ENCODE results near the gene CTBP2. TPM values are rescaled to one million over a fixed set of nuclear protein-coding genes. Genes with fewer than 3 reads are reported as not detected.

The CTBP2 gene
- polyA plus RNA-seq (ENCODE audit: insufficient read length in 3 of 3) = 100 to 1,000 TPM in 1 of 3 donors, 10 to 100 TPM in 2; 91.1 to 100 (median 98.0) TPM
- long read RNA-seq, donor 1, full-length matches to known transcripts = 15 of 21 reads
- long read RNA-seq, donor 1, partial matches to known transcripts = 0 of 21 reads
- long read RNA-seq, donor 1, other reads (novel, unspliced or antisense) = 6 of 21 reads
- long read RNA-seq, donor 2, full-length matches to known transcripts = 10 of 22 reads
- long read RNA-seq, donor 2, partial matches to known transcripts = 12 of 22 reads
- long read RNA-seq, donor 2, other reads (novel, unspliced or antisense) = 0 of 22 reads
- long read RNA-seq, donor 3, full-length matches to known transcripts = 9 of 14 reads
- long read RNA-seq, donor 3, partial matches to known transcripts = 5 of 14 reads
- long read RNA-seq, donor 3, other reads (novel, unspliced or antisense) = 0 of 14 reads
- long read RNA-seq, donor 4, full-length matches to known transcripts = 7 of 7 reads
- long read RNA-seq, donor 4, partial matches to known transcripts = 0 of 7 reads
- long read RNA-seq, donor 4, other reads (novel, unspliced or antisense) = 0 of 7 reads
- long read RNA-seq, donor 5, full-length matches to known transcripts = 7 of 7 reads
- long read RNA-seq, donor 5, partial matches to known transcripts = 0 of 7 reads
- long read RNA-seq, donor 5, other reads (novel, unspliced or antisense) = 0 of 7 reads
- long read RNA-seq, donor 6, full-length matches to known transcripts = 15 of 15 reads
- long read RNA-seq, donor 6, partial matches to known transcripts = 0 of 15 reads
- long read RNA-seq, donor 6, other reads (novel, unspliced or antisense) = 0 of 15 reads
- long read RNA-seq, donor 7, full-length matches to known transcripts = 17 of 34 reads
- long read RNA-seq, donor 7, partial matches to known transcripts = 10 of 34 reads
- long read RNA-seq, donor 7, other reads (novel, unspliced or antisense) = 7 of 34 reads
- long read RNA-seq, donor 8, full-length matches to known transcripts = 3 of 3 reads
- long read RNA-seq, donor 8, partial matches to known transcripts = 0 of 3 reads
- long read RNA-seq, donor 8, other reads (novel, unspliced or antisense) = 0 of 3 reads
- long read RNA-seq, donor 9, full-length matches to known transcripts = 11 of 11 reads
- long read RNA-seq, donor 9, partial matches to known transcripts = 0 of 11 reads
- long read RNA-seq, donor 9, other reads (novel, unspliced or antisense) = 0 of 11 reads
- long read RNA-seq, donor 10, full-length matches to known transcripts = 8 of 8 reads
- long read RNA-seq, donor 10, partial matches to known transcripts = 0 of 8 reads
- long read RNA-seq, donor 10, other reads (novel, unspliced or antisense) = 0 of 8 reads
- long read RNA-seq, donor 11, full-length matches to known transcripts = 10 of 10 reads
- long read RNA-seq, donor 11, partial matches to known transcripts = 0 of 10 reads
- long read RNA-seq, donor 11, other reads (novel, unspliced or antisense) = 0 of 10 reads
- long read RNA-seq, donor 12, full-length matches to known transcripts = 15 of 20 reads
- long read RNA-seq, donor 12, partial matches to known transcripts = 5 of 20 reads
- long read RNA-seq, donor 12, other reads (novel, unspliced or antisense) = 0 of 20 reads
- long read RNA-seq, donor 13, full-length matches to known transcripts = 6 of 86 reads
- long read RNA-seq, donor 13, partial matches to known transcripts = 80 of 86 reads
- long read RNA-seq, donor 13, other reads (novel, unspliced or antisense) = 0 of 86 reads
- long read RNA-seq, donor 14 = 0 reads
- long read RNA-seq, donor 15, full-length matches to known transcripts = 14 of 19 reads
- long read RNA-seq, donor 15, partial matches to known transcripts = 0 of 19 reads
- long read RNA-seq, donor 15, other reads (novel, unspliced or antisense) = 5 of 19 reads
- long read RNA-seq, donor 16, full-length matches to known transcripts = 10 of 15 reads
- long read RNA-seq, donor 16, partial matches to known transcripts = 5 of 15 reads
- long read RNA-seq, donor 16, other reads (novel, unspliced or antisense) = 0 of 15 reads

DNA sequence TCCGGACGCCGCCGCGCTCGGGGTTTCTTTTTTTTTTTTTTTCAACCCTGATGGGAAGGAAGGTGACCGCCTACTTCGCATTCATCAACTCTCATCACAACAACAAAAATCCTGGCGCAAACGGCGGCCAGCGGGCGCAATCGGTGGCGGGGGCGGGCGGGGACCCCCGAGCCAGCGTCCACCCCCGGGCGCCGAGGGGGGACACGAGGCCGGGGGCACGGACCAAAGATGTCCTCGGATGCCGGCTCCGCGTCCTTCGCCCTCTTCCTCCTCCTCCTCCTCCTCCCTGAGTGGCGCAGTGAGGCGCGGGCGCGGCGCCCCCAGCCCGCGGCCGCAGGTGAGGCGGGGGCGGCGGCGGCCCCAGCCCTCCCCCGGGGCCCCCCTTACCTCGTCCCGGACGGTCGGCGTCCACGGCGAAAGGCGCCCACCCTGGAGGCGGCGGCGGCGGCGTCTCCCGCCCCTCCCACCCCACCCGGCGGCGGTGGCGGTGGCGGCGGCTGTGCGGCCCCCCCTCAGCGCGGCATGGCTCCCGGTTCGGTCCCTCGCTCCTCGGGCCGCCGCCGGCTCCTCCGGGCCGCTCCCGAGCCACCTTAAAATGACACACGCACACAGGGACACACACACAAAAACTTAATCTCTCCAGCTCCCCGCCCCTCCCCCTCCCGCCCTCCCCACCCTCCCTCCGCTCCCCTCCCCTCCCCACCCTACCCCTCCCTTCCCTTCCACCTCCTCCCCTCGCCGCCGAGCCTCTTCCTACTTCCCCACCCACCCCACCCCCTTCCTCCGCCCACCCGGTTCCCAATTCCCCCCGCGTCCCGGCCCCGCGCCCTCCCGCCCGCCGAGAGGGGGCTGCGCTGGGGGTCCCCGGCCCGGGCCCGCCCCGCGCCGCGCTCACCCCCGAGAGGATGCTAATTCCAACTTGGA, at the start of gene CTBP2:
Gene CTBP2 (minus strand): TSS at position 632 of the 924 bp plus-strand sequence.
- DNase-seq = no peak

DNA sequence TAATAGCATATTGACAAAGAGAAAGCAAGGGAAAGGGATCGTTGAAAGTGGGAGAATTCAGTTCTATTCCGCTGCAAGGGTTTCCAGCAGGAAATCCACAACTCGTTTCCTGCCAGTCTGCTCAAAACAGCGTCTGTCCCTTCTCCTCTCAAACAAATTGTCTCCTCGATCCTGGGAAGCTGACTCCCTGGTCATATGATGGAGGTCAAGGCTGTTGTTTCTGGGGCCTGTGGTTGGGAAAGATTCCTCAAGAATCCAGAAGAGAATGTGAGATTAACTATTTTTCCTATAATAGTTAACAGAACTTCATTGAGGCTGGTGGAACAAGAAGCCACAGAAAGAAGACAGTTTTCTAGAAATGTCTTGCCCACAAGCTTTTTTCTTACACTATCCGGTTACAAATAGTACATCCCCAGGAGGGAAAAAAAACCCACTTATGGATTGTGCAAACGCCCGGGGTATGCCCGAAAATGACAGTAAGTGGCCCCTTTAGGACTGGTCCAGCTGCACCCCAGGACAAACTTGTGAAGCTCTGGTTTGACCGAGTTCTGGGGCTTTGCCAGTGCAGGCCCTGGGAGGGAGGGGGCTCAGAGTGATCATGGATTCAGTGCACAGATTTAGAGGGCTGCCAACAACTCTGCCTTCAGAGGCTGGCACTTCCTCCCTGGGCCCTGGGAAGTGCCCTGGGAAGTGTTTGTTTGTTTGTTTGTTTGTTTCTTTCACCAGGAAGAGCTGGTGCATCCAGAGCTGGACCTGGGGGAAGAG, 49.4 kb upstream of the CTBP2 start:
- no peak for DNase-seq

DNA sequence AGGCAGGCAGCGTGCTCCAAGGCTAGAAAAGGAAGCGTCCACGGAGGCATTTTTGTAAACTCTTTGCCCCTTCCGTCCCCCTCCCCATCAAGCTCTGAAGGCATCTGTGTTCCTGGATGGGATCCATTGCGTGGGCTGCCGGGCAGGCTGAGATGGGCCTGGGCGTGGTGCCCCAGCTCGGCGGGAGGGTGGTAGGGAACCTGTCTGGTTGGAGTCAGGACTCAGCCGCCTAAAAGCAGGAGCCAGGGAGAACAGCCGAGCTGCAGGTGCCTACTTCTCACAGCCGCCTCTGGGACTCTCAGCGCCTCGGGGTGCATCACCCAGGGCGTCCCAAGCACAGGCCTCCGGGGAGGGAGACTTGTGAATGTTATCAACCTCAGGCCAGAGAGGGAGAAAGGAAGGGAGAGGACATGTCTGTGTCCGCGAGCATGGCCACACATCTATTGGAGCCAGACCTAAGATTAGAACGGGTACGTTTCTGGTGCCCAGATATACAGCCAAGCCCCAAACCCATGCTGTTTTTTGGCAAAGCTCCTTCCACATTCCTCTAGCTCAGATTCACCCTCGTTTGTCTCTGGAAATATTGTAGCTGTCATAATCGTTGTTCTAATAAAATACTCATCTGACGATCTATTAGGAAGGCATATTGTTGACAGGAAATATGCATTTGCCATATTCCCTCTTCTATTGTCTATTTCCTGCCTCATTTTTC, 48.6 kb upstream of the CTBP2 start:
- DNase-seq = no peak

DNA sequence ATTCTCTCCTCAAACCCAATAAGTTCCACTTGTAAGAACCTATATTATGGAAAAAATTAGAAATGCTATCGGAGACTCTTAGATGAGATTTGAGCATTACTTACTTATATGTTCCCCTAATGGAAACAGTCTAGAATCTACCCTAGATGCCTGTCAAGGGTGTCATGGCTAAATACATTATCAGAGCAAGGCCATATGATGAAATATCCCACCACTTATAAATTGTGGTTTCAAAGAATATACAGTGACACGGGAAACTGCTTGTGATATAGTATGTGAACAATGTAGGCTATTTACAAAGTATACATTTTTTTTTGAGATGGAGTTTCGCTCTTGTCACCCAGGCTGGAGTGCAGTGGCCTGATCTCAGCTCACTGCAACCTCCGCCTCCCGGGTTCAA, 46.3 kb upstream of the CTBP2 start:
- no peak for DNase-seq

DNA sequence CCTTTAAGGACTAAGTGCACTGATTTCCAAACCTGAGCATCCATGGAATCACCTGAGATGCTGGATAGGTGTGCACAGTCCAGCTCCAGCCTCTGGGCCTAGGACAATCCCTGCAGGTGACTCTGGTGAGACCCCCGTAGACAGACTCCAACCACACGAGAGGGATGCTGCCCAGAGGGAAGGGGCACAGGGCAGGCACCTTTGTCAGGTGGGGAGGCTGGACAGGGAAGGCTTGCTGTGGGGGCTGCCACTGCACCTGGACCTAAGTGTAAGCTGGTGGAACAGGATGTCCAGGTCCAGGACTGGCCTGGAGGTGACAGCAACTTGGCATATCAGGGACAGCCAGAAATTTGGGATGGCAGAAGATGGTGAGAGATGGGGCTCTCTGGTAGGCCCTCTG, 45.1 kb upstream of the CTBP2 start:
- no peak for DNase-seq

DNA sequence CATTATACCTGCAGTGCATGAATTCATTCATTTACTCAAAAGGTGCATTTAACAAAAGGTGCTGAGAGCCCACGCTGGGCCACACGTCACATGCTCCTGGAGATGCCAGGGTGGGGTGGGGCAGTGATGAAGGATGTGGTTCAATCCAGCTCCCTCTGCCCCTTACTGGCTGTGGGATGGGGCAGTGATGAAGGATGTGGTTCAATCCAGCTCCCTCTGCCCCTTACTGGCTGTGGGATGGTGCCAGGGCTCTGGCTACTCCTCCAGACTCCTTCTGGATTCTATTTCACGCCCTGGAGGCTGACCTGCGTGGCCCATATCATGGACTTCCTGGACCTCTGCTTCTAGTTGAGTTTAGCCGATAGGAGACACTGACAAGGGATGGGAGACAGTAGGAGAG, 44.0 kb upstream of the CTBP2 start:
- no peak for DNase-seq

DNA sequence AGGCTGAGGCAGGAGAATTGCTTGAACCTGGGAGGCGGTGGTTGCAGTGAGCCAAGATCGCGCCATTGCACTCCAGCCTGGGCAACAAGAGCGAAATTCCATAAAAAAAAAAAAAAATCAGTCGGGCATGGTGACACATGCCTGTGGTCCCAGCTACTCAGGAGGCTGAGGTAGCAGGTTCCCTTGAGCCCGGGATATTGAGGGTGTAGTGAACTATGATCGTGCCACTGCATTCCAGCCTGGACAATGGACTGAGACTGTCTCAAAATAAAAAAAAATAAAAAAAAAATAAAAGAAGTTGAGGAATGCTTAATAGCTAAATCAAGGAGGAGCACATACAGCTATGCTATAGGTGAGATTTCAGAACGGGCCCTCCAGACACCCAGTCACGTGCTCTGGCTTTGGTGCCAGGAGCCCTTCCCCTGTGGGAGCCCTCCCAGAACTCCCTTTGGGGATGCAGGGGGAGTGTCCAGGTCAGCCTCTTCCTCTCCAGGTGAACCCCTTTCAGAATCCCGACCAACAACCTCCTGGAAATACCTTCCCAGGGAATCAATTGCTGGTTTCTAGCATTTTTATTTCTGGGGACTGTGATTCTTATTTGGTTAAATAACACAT, 42.9 kb upstream of the CTBP2 start:
- no peak for DNase-seq

DNA sequence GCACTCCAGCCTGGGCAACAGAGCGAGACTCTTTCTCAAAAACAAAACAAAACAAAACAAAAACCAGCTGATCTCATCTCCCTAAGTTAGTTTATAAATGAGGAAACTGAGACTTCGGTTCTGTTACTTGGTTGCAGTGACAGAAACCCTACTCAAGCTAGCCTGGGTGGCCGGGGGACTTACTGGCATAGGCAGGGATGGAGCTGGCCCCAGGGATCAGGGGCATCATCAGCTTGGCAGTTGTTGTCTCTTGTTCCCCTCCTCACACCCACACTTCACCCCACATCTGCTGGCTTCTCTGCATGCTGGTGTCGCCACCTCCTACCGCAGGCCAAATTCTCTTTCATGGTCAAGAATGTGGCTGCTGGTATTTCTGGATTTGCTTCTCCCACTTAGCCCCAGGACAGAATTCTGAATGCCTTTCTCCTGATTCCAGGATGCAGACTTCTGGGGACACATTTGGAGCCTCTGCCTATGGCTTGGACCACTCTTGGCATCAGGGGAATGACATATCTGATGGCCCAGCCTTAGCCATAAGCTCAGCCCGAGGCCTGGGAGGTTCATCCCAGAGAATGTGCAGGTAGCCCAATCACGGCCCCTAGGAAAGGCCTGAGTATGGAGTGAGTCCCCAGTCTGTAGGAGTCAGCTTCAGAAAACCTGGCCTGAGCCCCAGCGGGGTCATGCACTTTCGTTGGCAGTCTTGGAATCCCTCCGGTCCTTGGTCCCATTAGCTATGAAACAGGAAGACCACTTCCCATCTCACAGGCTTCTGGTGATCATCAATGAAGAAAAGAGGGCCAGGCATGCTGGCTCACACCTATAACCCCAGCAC, 41.6 kb upstream of the CTBP2 start:
- no peak for DNase-seq

DNA sequence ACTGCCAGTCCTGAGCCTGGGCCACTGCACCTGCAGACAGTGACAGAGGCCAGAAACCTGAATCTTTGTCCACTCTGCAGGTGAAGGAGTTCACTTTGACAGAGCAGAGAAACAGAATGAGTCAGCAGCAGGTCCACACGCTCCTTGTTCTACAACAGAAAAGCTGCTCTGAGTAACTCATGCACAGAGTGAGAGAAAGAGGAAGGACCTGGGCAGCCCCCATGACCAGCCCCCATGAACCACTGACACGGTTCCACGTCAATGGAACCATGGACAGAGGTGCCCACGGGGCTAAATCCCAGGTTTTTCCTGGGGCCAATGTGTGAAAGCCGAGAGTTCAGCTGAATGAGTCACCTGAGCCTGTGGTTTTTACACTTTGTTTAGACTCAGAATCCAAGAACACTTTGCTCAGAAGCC, 40.8 kb upstream of the CTBP2 start:
- DNase-seq = no peak

DNA sequence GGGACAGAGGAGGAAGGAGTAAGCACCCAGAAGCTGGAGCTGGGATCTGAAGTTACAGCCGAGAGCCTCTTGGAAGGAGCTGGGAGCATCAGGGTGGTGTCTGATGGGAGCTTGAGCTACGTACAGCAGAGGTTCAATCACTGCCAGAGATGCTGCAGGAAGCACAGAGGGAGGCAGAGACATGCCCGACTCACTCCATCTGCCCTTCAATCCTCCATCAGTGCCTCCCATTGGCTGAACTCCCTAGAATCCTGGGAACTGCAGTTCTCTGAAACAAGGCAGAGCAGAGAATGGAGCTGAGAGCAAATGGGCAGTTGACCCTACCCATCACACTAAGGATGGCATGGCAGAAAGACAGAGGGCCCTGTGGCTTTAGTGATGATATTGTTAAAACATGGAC, 40.0 kb upstream of the CTBP2 start:
- DNase-seq = no peak

DNA sequence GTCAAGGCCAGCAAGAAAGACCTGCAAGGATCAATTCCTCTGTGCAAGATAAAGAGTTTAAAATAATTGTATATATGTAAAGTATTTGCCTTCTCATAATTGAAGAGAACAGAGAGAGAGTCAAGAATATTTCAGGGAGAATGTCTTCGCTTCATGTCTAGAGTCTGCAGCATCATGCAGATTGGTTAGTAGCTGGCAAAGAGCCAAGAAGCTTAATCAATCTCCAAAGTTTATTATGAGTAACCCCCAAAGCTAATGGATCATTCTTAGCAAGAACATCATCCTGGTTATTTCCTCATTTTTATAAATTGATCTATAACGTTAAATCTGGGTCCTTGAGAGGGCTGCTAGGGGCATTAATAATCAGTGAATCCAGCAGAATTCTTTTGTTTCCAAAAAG, 38.9 kb upstream of the CTBP2 start:
- DNase-seq = no peak

DNA sequence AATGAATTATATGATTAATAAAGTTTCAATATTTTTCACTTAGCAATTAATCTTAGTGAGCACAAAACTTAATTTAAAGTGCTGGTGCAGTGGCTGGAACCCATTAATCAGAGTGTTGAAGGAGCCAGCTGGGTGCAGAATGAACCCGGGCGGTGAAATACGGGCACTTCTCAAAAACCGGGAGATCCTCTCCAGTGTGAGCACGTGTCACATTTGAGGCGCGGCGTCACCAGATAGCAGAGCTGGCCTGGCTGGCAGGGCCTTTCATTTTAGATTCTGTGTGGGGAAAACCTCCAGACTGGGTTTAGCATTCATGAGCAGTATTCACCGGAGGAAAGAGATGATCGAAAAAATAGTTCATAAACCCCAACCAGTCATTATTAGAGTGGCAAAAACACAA, 34.5 kb upstream of the CTBP2 start:
- DNase-seq = no peak

DNA sequence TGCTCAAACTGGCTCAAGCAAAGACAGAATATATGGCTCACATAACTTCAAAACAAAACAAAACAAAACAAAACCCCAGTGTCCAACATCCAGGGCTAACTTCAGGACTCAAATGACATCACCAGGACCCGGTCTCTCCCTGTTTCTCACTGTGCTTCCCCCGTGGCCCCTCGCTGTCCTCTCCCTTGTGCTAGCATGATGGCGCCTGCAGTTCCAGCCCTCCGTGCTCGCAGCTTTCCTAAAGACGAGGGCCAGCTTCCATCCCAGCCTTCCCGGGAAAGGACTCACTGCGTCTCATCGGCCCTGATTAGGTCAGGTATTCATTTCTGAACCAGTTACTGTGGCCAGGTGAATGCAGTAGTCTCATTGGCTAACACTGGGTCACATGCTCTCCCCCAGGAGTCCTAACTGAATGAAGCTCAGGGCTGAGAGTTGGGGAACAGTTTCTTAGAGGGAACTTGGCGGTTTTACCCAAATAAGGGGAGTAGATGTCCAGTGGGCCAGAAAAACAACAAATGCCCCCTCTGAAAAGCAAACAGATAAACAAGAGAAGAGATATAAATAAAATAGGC, 33.0 kb upstream of the CTBP2 start:
- DNase-seq = no peak

DNA sequence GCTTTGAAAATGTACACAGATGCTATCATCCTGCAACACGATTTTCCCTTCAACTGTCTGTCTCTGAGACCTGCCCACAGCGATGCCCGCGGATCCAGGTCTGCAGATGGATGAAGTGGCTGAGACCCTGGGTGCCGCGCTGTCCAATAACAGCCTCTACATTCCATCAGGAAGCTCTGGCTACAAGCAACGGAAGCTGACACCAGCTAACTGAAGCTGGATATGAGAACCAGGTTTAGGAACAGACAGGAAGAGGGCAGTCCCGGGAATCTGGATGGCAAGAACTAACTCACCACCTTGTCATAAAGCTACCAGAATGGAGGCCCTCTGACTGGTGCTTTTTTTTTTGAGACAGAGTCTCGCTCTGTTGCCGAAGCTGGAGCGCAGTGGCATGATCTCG, 32.3 kb upstream of the CTBP2 start:
- no peak for DNase-seq

DNA sequence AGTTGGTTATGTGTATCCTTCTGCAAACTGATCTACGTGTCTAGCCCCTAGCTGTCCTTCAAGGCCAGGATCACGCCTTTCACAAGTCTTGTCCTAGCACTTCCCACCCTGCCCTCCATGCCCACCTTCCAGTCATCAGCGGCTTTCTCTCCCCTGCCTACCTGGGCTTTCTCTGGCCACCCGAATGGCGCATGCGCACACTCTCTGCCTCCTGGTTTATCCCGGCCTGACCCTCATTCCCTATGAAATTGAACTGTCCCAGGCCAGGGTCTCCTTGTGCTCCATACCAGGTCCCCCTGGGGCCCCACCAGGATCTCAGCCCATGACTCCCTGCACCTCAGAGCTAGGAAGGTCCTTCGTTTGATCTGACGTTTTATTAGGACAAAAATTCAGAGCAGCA, 31.6 kb upstream of the CTBP2 start:
- no peak for DNase-seq

DNA sequence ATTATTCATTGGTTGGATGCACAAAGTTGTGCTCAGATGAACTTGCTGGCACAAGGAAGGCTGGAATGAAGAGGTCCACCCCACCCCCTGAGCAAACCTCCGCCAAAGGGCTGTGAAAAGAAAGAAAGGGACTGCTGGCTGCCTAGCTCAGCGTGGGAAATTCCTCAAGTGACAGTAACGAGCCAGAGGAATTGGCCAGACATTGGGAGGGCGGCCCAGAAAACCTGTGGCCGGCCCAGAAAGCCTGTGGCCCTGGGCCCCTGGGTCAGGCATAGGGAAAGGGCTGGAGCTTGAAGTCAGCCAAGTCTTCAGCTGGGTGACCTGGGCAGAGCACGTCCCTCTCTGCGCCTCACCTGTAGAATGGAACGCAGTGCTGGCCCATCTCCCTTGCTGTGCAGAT, 30.6 kb upstream of the CTBP2 start:
- DNase-seq = no peak
